MM.1S (cell line): ENCODE results near the gene EPN2.

Experiments used
- DNase-seq: peaks from one replicate; pipeline ENCODE4 v3.0.0-alpha.2; 2015
- H2AFZ ChIP-seq: fragments of 300-600 bp; sonication (generic); 2 replicates; pipeline ENCODE4 v1.6.0; 2016; ENCODE audit warnings: antibody characterized with exemption, low read length
- H3F3A ChIP-seq: fragments of 300-600 bp; sonication (generic); 2 replicates; pipeline ENCODE4 v1.6.1; 2016; ENCODE audit warnings: mild to moderate bottlenecking, antibody characterized with exemption, low read length, moderate library complexity, mixed read lengths; ENCODE audit not compliant: insufficient read depth
- H3K27ac ChIP-seq: fragments of 300-600 bp; sonication (generic); 2 replicates; pipeline ENCODE4 v1.5.1; 2016; ENCODE audit warnings: mild to moderate bottlenecking, low read length
- H3K27me3 ChIP-seq: fragments of 300-600 bp; sonication (generic); replicated peaks from 2 replicates; pipeline ENCODE4 v1.6.0; 2016; ENCODE audit warnings: low read length; ENCODE audit not compliant: insufficient read depth
- H3K36me3 ChIP-seq: fragments of 300-600 bp; sonication (generic); replicated peaks from 2 replicates; pipeline ENCODE4 v1.6.1; 2016; ENCODE audit warnings: mild to moderate bottlenecking, low read length, mixed read lengths; ENCODE audit not compliant: insufficient read depth
- H3K4me1 ChIP-seq: fragments of 300-600 bp; sonication (generic); 2 replicates; pipeline ENCODE4 v1.6.1; 2016; ENCODE audit warnings: low read length, mixed read lengths
- H3K4me2 ChIP-seq: fragments of 300-600 bp; sonication (generic); 2 replicates; pipeline ENCODE4 v1.6.0; 2016; ENCODE audit warnings: low read depth, low read length
- H3K4me3 ChIP-seq: fragments of 300-600 bp; sonication (generic); 2 replicates; pipeline ENCODE4 v1.5.1; 2016; ENCODE audit warnings: low read length, mixed read lengths
- H3K79me2 ChIP-seq: fragments of 300-600 bp; sonication (generic); 2 replicates; pipeline ENCODE4 v1.6.1; 2016; ENCODE audit warnings: mixed run types, low read length, mixed read lengths
- H3K9ac ChIP-seq: fragments of 300-600 bp; sonication (generic); 2 replicates; pipeline ENCODE4 v1.6.1; 2016; ENCODE audit warnings: low read length, mixed read lengths
- H3K9me2 ChIP-seq: fragments of 300-600 bp; sonication (generic); replicated peaks from 2 replicates; pipeline ENCODE4 v1.6.1; 2016; ENCODE audit warnings: mild to moderate bottlenecking, low read length, mixed read lengths; ENCODE audit not compliant: insufficient read depth
- H3K9me3 ChIP-seq: fragments of 300-600 bp; sonication (generic); replicated peaks from 2 replicates; pipeline ENCODE4 v1.6.1; 2016; ENCODE audit warnings: mild to moderate bottlenecking, low read length, mixed read lengths; ENCODE audit not compliant: insufficient read depth
- H4K20me1 ChIP-seq: fragments of 300-600 bp; sonication (generic); 2 replicates; pipeline ENCODE4 v1.6.1; 2016; ENCODE audit warnings: mild to moderate bottlenecking, low read length, moderate library complexity, mixed read lengths; ENCODE audit not compliant: insufficient read depth
- EZH2 ChIP-seq: fragments of 300-600 bp; sonication (generic); optimal IDR thresholded peaks from 2 replicates; pipeline ENCODE3; 2017; ENCODE audit warnings: low read depth, mild to moderate bottlenecking, antibody characterized with exemption, low read length, mixed read lengths
- EZH2phosphoT487 ChIP-seq: fragments of 300-600 bp; sonication (generic); IDR thresholded peaks from 2 replicates; pipeline ENCODE4 v1.6.1; 2018; ENCODE audit warnings: antibody characterized with exemption, low read length
- TF ChIP-seq, protein P1 (sequence below): fragments of 300-600 bp; sonication (generic); IDR thresholded peaks from 2 replicates; pipeline ENCODE4 v1.5.1; 2016; ENCODE audit warnings: antibody characterized with exemption, low read length, mixed read lengths

Gene EPN2

GRCh38 chr17:19309701-19310100 is 72.5 kb downstream of the EPN2 start:
- Histone ChIP-seq H4K20me1 (no peaks in the 10 kb centered on the region), H3K36me3 (no peaks in the 10 kb centered on the region), H3K9me2 (no peaks in the 10 kb centered on the region), H3F3A (peaks cover 35% of the 10 kb centered on the region), H2AFZ (no peak overlapping the region), H3K27me3 (no peaks in the 10 kb centered on the region), H3K27ac (no peak overlapping the region), H3K79me2 (peaks cover 10% of the 10 kb centered on the region), H3K9ac (no peak overlapping the region), H3K4me1 (peaks cover 51% of the 10 kb centered on the region), H3K4me3 (no peak overlapping the region), H3K4me2 (no peak overlapping the region), H3K9me3 (no peaks in the 10 kb centered on the region)
- TF ChIP-seq EZH2phosphoT487: no peak
- TF ChIP-seq, protein P1, sequence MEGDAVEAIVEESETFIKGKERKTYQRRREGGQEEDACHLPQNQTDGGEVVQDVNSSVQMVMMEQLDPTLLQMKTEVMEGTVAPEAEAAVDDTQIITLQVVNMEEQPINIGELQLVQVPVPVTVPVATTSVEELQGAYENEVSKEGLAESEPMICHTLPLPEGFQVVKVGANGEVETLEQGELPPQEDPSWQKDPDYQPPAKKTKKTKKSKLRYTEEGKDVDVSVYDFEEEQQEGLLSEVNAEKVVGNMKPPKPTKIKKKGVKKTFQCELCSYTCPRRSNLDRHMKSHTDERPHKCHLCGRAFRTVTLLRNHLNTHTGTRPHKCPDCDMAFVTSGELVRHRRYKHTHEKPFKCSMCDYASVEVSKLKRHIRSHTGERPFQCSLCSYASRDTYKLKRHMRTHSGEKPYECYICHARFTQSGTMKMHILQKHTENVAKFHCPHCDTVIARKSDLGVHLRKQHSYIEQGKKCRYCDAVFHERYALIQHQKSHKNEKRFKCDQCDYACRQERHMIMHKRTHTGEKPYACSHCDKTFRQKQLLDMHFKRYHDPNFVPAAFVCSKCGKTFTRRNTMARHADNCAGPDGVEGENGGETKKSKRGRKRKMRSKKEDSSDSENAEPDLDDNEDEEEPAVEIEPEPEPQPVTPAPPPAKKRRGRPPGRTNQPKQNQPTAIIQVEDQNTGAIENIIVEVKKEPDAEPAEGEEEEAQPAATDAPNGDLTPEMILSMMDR: no peak
- no peak for TF ChIP-seq EZH2
- no peak for DNase-seq

GRCh38 chr17:19310151-19310550 is 73.0 kb downstream of the EPN2 start:
- DNase-seq: no peak
- Histone ChIP-seq H2AFZ (no peak overlapping the region), H4K20me1 (no peaks in the 10 kb centered on the region), H3K9me3 (no peaks in the 10 kb centered on the region), H3K9me2 (no peaks in the 10 kb centered on the region), H3K4me3 (no peak overlapping the region), H3F3A (peaks cover 30% of the 10 kb centered on the region), H3K4me1 (peaks cover 46% of the 10 kb centered on the region), H3K79me2 (peaks cover 8% of the 10 kb centered on the region; the same call in 1 of the 2 replicates), H3K36me3 (no peaks in the 10 kb centered on the region), H3K27me3 (no peaks in the 10 kb centered on the region), H3K9ac (no peak overlapping the region), H3K27ac (no peak overlapping the region), H3K4me2 (no peak overlapping the region)
- no peak for TF ChIP-seq EZH2
- TF ChIP-seq, protein P1: no peak
- no peak for TF ChIP-seq EZH2phosphoT487

DNA sequence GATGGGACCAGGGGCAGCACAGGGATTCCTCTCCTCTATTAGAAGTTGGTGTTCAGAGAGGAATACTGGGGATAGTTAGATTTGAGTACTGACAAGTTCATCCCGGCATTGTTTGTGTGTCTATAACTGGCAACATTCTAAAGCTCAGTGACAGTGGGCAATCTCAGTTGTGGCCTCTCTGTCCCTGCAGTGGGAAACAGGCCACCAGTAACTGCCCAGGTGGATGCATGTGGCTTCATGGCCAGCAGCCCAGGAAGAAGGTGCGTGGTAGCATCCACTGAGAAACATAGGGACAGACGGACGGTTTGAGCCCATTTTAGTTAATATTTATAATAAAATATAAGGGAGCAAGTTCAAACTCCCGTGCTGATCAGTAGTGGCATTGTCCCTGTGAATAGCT is 73.8 kb downstream of the EPN2 start:
- Histone ChIP-seq H3K27me3 (no peaks in the 10 kb centered on the region), H3K79me2 (peaks cover 8% of the 10 kb centered on the region; the same call in 1 of the 2 replicates), H4K20me1 (no peaks in the 10 kb centered on the region), H3K4me1 (peaks cover 38% of the 10 kb centered on the region), H3F3A (peaks cover 22% of the 10 kb centered on the region), H3K4me2 (no peak overlapping the region), H3K27ac (no peak overlapping the region), H3K9me2 (no peaks in the 10 kb centered on the region), H3K9me3 (no peaks in the 10 kb centered on the region), H2AFZ (no peak overlapping the region), H3K4me3 (no peak overlapping the region), H3K9ac (no peak overlapping the region), H3K36me3 (no peaks in the 10 kb centered on the region)
- no peak for DNase-seq
- TF ChIP-seq, protein P1: no peak
- TF ChIP-seq EZH2phosphoT487 (no peak), EZH2 (no peak)
